SK-N-SH (cell line): Measurements from ENCODE around the gene CEL. TPM values are rescaled to one million over a fixed set of nuclear protein-coding genes. Genes with fewer than 3 reads are reported as not detected.

Experiments used
- CTCF ChIA-PET: fragments of 300-600, 350-600 bp; formaldehyde crosslinking; extraction: SDS; loops from one replicate; lab custom pipeline; 2021; lab: Yijun Ruan, JAX
- POLR2A ChIA-PET: fragments of 350-600 bp; sonication (Branson Sonifier 250); formaldehyde crosslinking; extraction: SDS; loops from one replicate; lab custom pipeline; 2020; ENCODE audit warnings: antibody characterized with exemption, inconsistent platforms; lab: Yijun Ruan, JAX
- DNase-seq: peaks from one replicate; pipeline ENCODE4 v3.0.0; 2012
- H2AFZ ChIP-seq: fragments of 200-600 bp; sonication (generic); 2 replicates; pipeline ENCODE4 v1.8.1; 2016; ENCODE audit warnings: antibody characterized with exemption, mild to moderate bottlenecking, low read depth
- H3F3A ChIP-seq: fragments of 200-600 bp; sonication (generic); replicated peaks from 2 replicates; pipeline ENCODE3; 2016; ENCODE audit warnings: antibody characterized with exemption, mild to moderate bottlenecking; ENCODE audit not compliant: insufficient read depth
- H3K27ac ChIP-seq, 2 experiments: fragments of 200-500 bp in 1 of 2; fragments of 200-600 bp in 1 of 2; sonication (Bioruptor generic) in 1 of 2; sonication (generic), shearing (Covaris generic) in 1 of 2; 2 replicates each; pipeline versions ENCODE4 v1.5.1 to v1.6.1; 2014 to 2016; ENCODE audit warnings: low read depth in 2 of 2, inconsistent platforms in 1 of 2, low read length in 1 of 2, mild to moderate bottlenecking in 1 of 2, mixed read lengths in 1 of 2
- H3K27me3 ChIP-seq: fragments of 200-600 bp; sonication (generic), shearing (Covaris generic); 2 replicates; pipeline ENCODE4 v1.6.1; 2016; ENCODE audit warnings: mixed run types; ENCODE audit not compliant: insufficient read depth
- H3K36me3 ChIP-seq, 2 experiments: fragments of 200-500 bp in 1 of 2; fragments of 200-600 bp in 1 of 2; sonication (Bioruptor generic) in 1 of 2; sonication (generic) in 1 of 2; replicated peaks in 1 of 2; 2 replicates each; pipeline versions ENCODE3 to v1.5.1; 2014 to 2016; ENCODE audit warnings: low read length in 1 of 2, mild to moderate bottlenecking in 1 of 2; ENCODE audit not compliant: insufficient read depth in 2 of 2, control insufficient read depth in 1 of 2
- H3K4me1 ChIP-seq, 2 experiments: fragments of 200-500 bp in 1 of 2; fragments of 200-600 bp in 1 of 2; sonication (Bioruptor generic) in 1 of 2; sonication (generic), shearing (Covaris generic) in 1 of 2; 2 replicates each; pipeline versions ENCODE4 v1.5.1 to v1.6.1; 2014 to 2016; ENCODE audit warnings: low read depth in 1 of 2, low read length in 1 of 2, mixed run types in 1 of 2; ENCODE audit not compliant: insufficient read depth in 2 of 2, control insufficient read depth in 1 of 2
- H3K4me2 ChIP-seq: fragments of 200-600 bp; sonication (generic), shearing (Covaris generic); 2 replicates; pipeline ENCODE4 v1.6.1; 2017; ENCODE audit warnings: mixed run types
- H3K4me3 ChIP-seq, 2 experiments: fragments of 200-500 bp in 1 of 2; fragments of 200-600 bp in 1 of 2; sonication (Bioruptor generic) in 1 of 2; sonication (generic), shearing (Covaris generic) in 1 of 2; 2 replicates each; pipeline versions ENCODE4 v1.5.1 to v1.8.1; 2014 to 2016; ENCODE audit warnings: low read depth in 2 of 2, inconsistent platforms in 1 of 2, low read length in 1 of 2, mild to moderate bottlenecking in 1 of 2, mixed read lengths in 1 of 2, moderate library complexity in 1 of 2
- H3K79me2 ChIP-seq: fragments of 200-600 bp; sonication (generic); 2 replicates; pipeline ENCODE4 v1.8.1; 2017; ENCODE audit warnings: mild to moderate bottlenecking; ENCODE audit not compliant: insufficient read depth
- H3K9ac ChIP-seq: fragments of 200-600 bp; sonication (generic); 2 replicates; pipeline ENCODE4 v1.6.1; 2017; ENCODE audit warnings: mixed run types
- H3K9me2 ChIP-seq: fragments of 200-600 bp; sonication (generic); 2 replicates; pipeline ENCODE4 v1.6.1; 2017; ENCODE audit warnings: mixed run types
- H3K9me3 ChIP-seq: fragments of 200-600 bp; sonication (generic); 2 replicates; pipeline ENCODE4 v1.6.1; 2017; ENCODE audit warnings: mixed run types, mild to moderate bottlenecking, moderate library complexity
- H4K20me1 ChIP-seq: fragments of 200-600 bp; sonication (generic); 2 replicates; pipeline ENCODE4 v1.6.1; 2017; ENCODE audit warnings: mild to moderate bottlenecking, mixed run types; ENCODE audit not compliant: insufficient read depth
- ELF1 ChIP-seq: IDR thresholded peaks from 2 replicates; pipeline ENCODE4 v1.4.0; 2012
- EZH2phosphoT487 ChIP-seq: fragments of 200-600 bp; sonication (generic); IDR thresholded peaks from 2 replicates; pipeline ENCODE4 v1.6.1; 2017; ENCODE audit warnings: low read depth, mixed run types, mild to moderate bottlenecking, antibody characterized with exemption, moderate library complexity, borderline replicate concordance
- JUND ChIP-seq: IDR thresholded peaks from 2 replicates; pipeline ENCODE4 v1.4.0; 2012
- MXI1 ChIP-seq: IDR thresholded peaks from 2 replicates; pipeline ENCODE4 v1.6.1; 2012; ENCODE audit warnings: mild to moderate bottlenecking, low read depth, low read length, improper control_type of control experiment
- NRF1 ChIP-seq: IDR thresholded peaks from 2 replicates; pipeline ENCODE4 v1.6.1; 2012; ENCODE audit warnings: low read depth, mild to moderate bottlenecking, low read length
- PBX3 ChIP-seq: IDR thresholded peaks from 2 replicates; pipeline ENCODE4; 2012
- RAD21 ChIP-seq: IDR thresholded peaks from 2 replicates; pipeline ENCODE4 v1.6.1; 2012; ENCODE audit warnings: mild to moderate bottlenecking, low read length
- RCOR1 ChIP-seq: fragments of 150-350 bp; IDR thresholded peaks from 2 replicates; pipeline ENCODE4 v1.6.1; 2017; ENCODE audit warnings: antibody characterized with exemption, low read length
- TAF1 ChIP-seq: IDR thresholded peaks from 2 replicates; pipeline ENCODE4 v1.6.1; 2012; ENCODE audit warnings: low read depth, mild to moderate bottlenecking, low read length, moderate library complexity, borderline replicate concordance
- TCF12 ChIP-seq: IDR thresholded peaks from 2 replicates; pipeline ENCODE4 v1.4.0; 2012
- TEAD4 ChIP-seq: IDR thresholded peaks from 2 replicates; pipeline ENCODE4 v1.4.0; 2012; ENCODE audit warnings: mild to moderate bottlenecking, borderline replicate concordance; ENCODE audit not compliant: insufficient read depth
- YY1 ChIP-seq: IDR thresholded peaks from 2 replicates; pipeline ENCODE4 v1.4.0; 2012; ENCODE audit warnings: low read depth, mild to moderate bottlenecking
- ZBTB33 ChIP-seq: IDR thresholded peaks from 2 replicates; pipeline ENCODE4 v1.4.0; 2012; ENCODE audit warnings: low read depth, borderline replicate concordance
- WGBS: methylation state at CpG from one replicate; pipeline ENCODE4 v1.1.6; 2017; ENCODE audit warnings: low lambda C conversion rate; 5-methylcytosine and 5-hydroxymethylcytosine counted together
- polyA plus RNA-seq, 3 experiments: library from polyadenylated mRNA; depleted of rRNA; stranded (reverse); fragments of >200 nt; gene quantifications; 2 replicates each; pipeline ENCODE4 v1.2.3, GENCODE V29; 2012
- TF ChIP-seq, protein P1 (sequence below): fragments of 150-350 bp; IDR thresholded peaks from 2 replicates; pipeline ENCODE4 v1.6.1; 2016; ENCODE audit warnings: mild to moderate bottlenecking, low read depth, low read length

CEL gene
- polyA plus RNA-seq, 1 of the 3 experiments (the other 2 are of a cell fraction), result 0.87 TPM

DNA sequence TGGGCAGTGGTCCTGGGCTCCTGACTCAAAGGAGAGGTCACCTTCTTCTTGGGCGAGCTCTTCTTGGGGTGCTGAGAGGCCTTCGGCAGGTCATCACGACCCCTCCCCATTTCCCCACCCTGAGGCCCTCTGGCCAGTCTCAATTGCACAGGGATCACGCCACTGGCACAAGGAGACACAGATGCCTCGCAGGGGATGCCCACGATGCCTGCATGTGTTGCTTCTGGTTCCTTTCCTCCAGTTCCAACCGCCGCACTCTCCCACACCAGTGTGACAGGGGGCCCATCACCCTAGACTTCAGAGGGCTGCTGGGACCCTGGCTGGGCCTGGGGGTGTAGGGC lies 1.3 kb downstream of the CEL start:
- 92% methylated on average over 2 of the region's 8 CpGs for WGBS
- Histone ChIP-seq H3K36me3 (peaks cover 0 to 3% of the 10 kb centered on the region in 2 experiments), H3K4me2 (no peak overlapping the region), H3K9ac (no peak overlapping the region), H3K9me2 (no peaks in the 10 kb centered on the region), H3F3A (no peaks in the 10 kb centered on the region), H3K27me3 (no peaks in the 10 kb centered on the region), H4K20me1 (no peaks in the 10 kb centered on the region), H3K27ac (no peak overlapping the region), H3K4me3 (no peak overlapping the region), H3K4me1 (peaks cover 0 to 21% of the 10 kb centered on the region in 2 experiments; a peak in 1 of 4 replicates), H3K79me2 (no peaks in the 10 kb centered on the region), H2AFZ (no peak overlapping the region), H3K9me3 (no peaks in the 10 kb centered on the region)
- no peak for DNase-seq
- CTCF ChIA-PET, result interaction anchor here (1.0 to 1.5 kb wide), 3 partner anchors 16 to 82 kb away, joined by 4 to 5 read pairs (median 5); no protein-coding TSS in a partner anchor
- POLR2A ChIA-PET, result no interaction called here
- TF ChIP-seq, protein P1, sequence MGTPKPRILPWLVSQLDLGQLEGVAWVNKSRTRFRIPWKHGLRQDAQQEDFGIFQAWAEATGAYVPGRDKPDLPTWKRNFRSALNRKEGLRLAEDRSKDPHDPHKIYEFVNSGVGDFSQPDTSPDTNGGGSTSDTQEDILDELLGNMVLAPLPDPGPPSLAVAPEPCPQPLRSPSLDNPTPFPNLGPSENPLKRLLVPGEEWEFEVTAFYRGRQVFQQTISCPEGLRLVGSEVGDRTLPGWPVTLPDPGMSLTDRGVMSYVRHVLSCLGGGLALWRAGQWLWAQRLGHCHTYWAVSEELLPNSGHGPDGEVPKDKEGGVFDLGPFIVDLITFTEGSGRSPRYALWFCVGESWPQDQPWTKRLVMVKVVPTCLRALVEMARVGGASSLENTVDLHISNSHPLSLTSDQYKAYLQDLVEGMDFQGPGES, result no peak
- TF ChIP-seq YY1 (no peak), PBX3 (no peak), ELF1 (no peak), MXI1 (no peak), RCOR1 (no peak), TAF1 (no peak), ZBTB33 (no peak), TCF12 (no peak), JUND (no peak), EZH2phosphoT487 (no peak), RAD21 (no peak), TEAD4 (no peak), NRF1 (no peak)
